Heart right ventricle (tissue), 16 donors: ENCODE results near the gene BCAN. TPM values are rescaled to one million over a fixed set of nuclear protein-coding genes. Genes with fewer than 3 reads are reported as not detected.
A peak's percentile ranks its signal among the peaks of the same experiment; 100 is the strongest.

ENCODE experiments used
- ATAC-seq, 8 donors: fragments of 200-7000 bp; cut with Tn5 transposase; one replicate each; pipeline ENCODE4 v1.9.1; 2020; ENCODE audit warnings: mild to moderate bottlenecking in 8 of 8, moderate library complexity in 8 of 8, moderate number of reproducible peaks in 1 of 8
- DNase-seq, 2 donors: peaks; one replicate each; pipeline ENCODE4 v3.0.0-alpha.2; 2020
- H3K27ac ChIP-seq, 10 donors: fragments of 200-600 bp; sonication (generic) in 2 of 10; one replicate each; pipeline versions ENCODE4 v1.5.0 to v1.8.0; 2020 to 2022; ENCODE audit warnings: mild to moderate bottlenecking in 3 of 10
- H3K27me3 ChIP-seq, 7 donors: fragments of 200-600 bp; one replicate each; pipeline ENCODE4 v1.8.0; 2021 to 2022; ENCODE audit warnings: mild to moderate bottlenecking in 2 of 7
- H3K36me3 ChIP-seq, 9 donors: fragments of 200-600 bp; sonication (generic) in 1 of 9; one replicate each; pipeline versions ENCODE4 v1.5.0 to v1.8.0; 2020 to 2022; ENCODE audit warnings: mild to moderate bottlenecking in 2 of 9
- H3K4me1 ChIP-seq, 9 donors: fragments of 200-600 bp; sonication (generic) in 1 of 9; one replicate each; pipeline versions ENCODE4 v1.5.0 to v1.8.0; 2020 to 2022; ENCODE audit warnings: mild to moderate bottlenecking in 4 of 9
- H3K4me3 ChIP-seq, 10 donors: fragments of 200-600 bp; sonication (generic) in 2 of 10; one replicate each; pipeline versions ENCODE4 v1.5.0 to v1.8.0; 2020 to 2022; ENCODE audit warnings: mild to moderate bottlenecking in 7 of 10, moderate library complexity in 2 of 10
- H3K9me3 ChIP-seq, 11 donors: fragments of 200-600 bp in 10 of 11; sonication (generic) in 2 of 11; one replicate each; pipeline versions ENCODE4 v1.5.0 to v1.8.0; 2013 to 2022; ENCODE audit warnings: mild to moderate bottlenecking in 2 of 11, control low read depth in 1 of 11, moderate library complexity in 1 of 11
- CTCF ChIP-seq, 9 donors: fragments of 200-600 bp; sonication (generic) in 2 of 9; IDR thresholded peaks; one replicate each; pipeline versions ENCODE4 v1.5.0 to v1.8.0; 2021 to 2022; ENCODE audit warnings: antibody characterized with exemption in 9 of 9, mild to moderate bottlenecking in 5 of 9, moderate library complexity in 1 of 9
- WGBS, 2 donors: extraction: QIAGEN DNeasy Blood & Tissue Kit; methylation state at CpG; one replicate each; pipeline ENCODE4 v1.1.7; 2013; ENCODE audit warnings: inconsistent platforms in 1 of 2; 5-methylcytosine and 5-hydroxymethylcytosine counted together
- intact Hi-C, 10 donors: fragments of 100-400 bp; cut with DNase I; formaldehyde crosslinking; loops; one replicate each; pipeline versions ENCODE4 v1.11.1 to v1.14.2; 2022
- polyA plus RNA-seq, 2 donors: library from polyadenylated mRNA; stranded (reverse); fragments of 200-250 nt; gene quantifications; one replicate each; pipeline ENCODE4 v1.2.3, GENCODE V29; 2013
- total RNA-seq, 10 donors: library from RNA; stranded (reverse); fragmentation: NEBNext Ultra II Directional in 3 of 10; extraction: Animal tissue kit (Norgen Biotek cat#: 25700) in 3 of 10; gene quantifications; one replicate each; pipeline versions ENCODE4 v1.2.1 to v1.2.4, GENCODE V29; 2021 to 2023
- donor health status: Arrhythmogenic right ventricular cardiomyopathy.
- donor health status: ischemic (EF 13 %, LVEDD 7.1; RV severe dilation, severe dysfunction).
- donor health status: healthy with polysubstance abuse.
- donor health status: DM: no; HTN: yes; CAD: no.
- donor health status: DM: no; HTN: no; CAD: no.
- donor health status: ischemic (EF 25% LVEDD 6.9; RV normal size, moderate dysfunction).
- donor health status: ischemic (EF 25% LVEDD 5.7; RV mildly dilated, moderate dysfunction).
- donor health status: healthy.
- donor health status: DM: yes; HTN: yes; CAD: no.
- donor health status: Ischemic cardiomyopathy.
- donor health status: ischemic (EF 35%, LVEDD 5.7; RV mildly dilated, moderate dysfunction).
- donor health status: nonischemic (EF 11% LVEDD 7.7; RV severe dilation, severe dysfunction).
- donor health status: DM: yes; HTN: yes; CAD: no.
- donor health status: PGD.
- donor health status: ischemic (EF 29% LVEDD 5.4; RV normal size, mild dysfunction).
- donor health status: nonischemic (EF 23%, LVEDD 6.1; RV moderate dilation, normal function).

Gene BCAN
- total and polyA plus RNA-seq, 12 donors = 0.14 to 0.52 (median 0.24) TPM; not detected in 4

DNA sequence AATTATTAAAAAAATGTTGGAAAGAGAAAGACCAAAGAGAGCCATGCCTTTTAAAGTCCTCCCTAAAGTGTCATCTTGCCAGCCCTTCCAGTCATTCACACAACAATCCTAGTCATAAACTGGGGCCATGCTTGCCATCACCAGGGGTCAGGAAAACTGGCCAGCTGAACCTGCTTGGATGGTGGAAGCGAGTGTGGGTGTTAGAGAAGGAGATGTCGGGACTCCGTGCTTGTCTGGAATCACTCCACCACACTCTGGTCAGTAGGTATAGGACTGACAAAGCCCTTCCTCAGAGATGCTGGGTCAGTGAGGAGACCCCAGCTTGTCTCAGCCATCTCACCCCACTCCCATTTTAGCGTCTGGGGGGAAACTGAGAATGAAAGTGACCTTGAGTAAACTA lies 26.0 kb upstream of the BCAN start:
- Histone ChIP-seq H3K36me3 (no peaks in the 10 kb centered on the region), H3K4me3 (peak overlapping the region in 2 of 10 donors; percentile 2 to 9), H3K27me3 (peaks cover 0 to 38% (median 0%) of the 10 kb centered on the region in 7 donors), H3K9me3 (no peaks in the 10 kb centered on the region), H3K27ac (peak overlapping the region in 9 of 10 donors; percentile 33 to 76 (median 65)), H3K4me1 (peaks cover 6 to 29% (median 20%) of the 10 kb centered on the region in 9 donors)
- intact Hi-C loops = loop anchor here in 2 of 10 donors (5.0 to 10.0 kb wide), 2 partner anchors 34 to 161 kb away; no protein-coding TSS in a partner anchor
- TF ChIP-seq CTCF (IDR thresholded peaks at IDR 0.05) = no peak
- WGBS, 2 donors = 22 to 43% methylated on average over 4 of the region's 4 CpGs
- ATAC-seq (peak in 6 of 8 donors; percentile 11 to 32 (median 25)), DNase-seq (no peak)

DNA sequence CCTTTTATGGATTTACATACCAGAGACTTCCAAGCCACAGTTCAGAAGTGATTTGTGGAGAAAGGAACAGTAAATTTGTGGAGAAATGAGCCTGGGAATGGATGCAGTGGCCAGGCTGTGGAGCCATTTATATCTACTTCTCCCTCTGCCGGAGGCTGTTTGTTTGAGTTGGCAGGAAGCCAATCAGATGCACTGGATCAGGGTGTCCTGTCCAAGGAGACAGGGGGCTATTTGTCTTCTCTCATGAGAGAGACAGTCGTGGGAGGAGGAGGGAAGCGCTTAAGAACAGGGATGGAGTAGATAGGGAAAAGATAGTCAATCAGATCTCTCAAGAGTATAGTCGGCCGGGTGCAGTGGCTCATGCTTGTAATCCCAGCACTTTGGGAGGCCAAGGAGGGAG lies 25.5 kb upstream of the BCAN start:
- H3K4me3 ChIP-seq = peak overlapping the region in 2 of 10 donors; percentile 2 to 9
- ATAC-seq = peak; percentile 69 to 93 (median 82)
- H3K27me3 ChIP-seq = peaks cover 0 to 38% (median 0%) of the 10 kb centered on the region in 7 donors
- no peaks in the 10 kb centered on the region for H3K9me3 ChIP-seq
- peaks cover 6 to 29% (median 20%) of the 10 kb centered on the region in 9 donors for H3K4me1 ChIP-seq
- TF ChIP-seq CTCF (IDR thresholded peaks at IDR 0.05) = peak in 4 of 9 donors; percentile 13 to 43 (median 32)
- H3K27ac ChIP-seq = peak overlapping the region in 7 of 10 donors; percentile 33 to 69 (median 65)
- peak in 1 of 2 donors; percentile 76 for DNase-seq
- intact Hi-C loops = loop anchor here in 2 of 10 donors (5.0 to 10.0 kb wide), 2 partner anchors 34 to 162 kb away; no protein-coding TSS in a partner anchor
- WGBS, 2 donors = 4 to 14% methylated on average over 5 of the region's 5 CpGs
- H3K36me3 ChIP-seq = no peaks in the 10 kb centered on the region

- no peak for DNase-seq
- H3K9me3 ChIP-seq = no peaks in the 10 kb centered on the region
- TF ChIP-seq CTCF (IDR thresholded peaks at IDR 0.05) = peak in 6 of 9 donors; percentile 18 to 42 (median 28)
- peaks cover 5 to 59% (median 8%) of the 10 kb centered on the region in 7 donors for H3K27me3 ChIP-seq
- no peak for ATAC-seq
- no peaks in the 10 kb centered on the region for H3K36me3 ChIP-seq
- 18 to 21% methylated on average over 7 of the region's 7 CpGs for WGBS, 2 donors
- peaks cover 10 to 36% (median 26%) of the 10 kb centered on the region in 9 donors for H3K4me1 ChIP-seq
- H3K4me3 ChIP-seq = no peak within 1 kb of the TSS
- H3K27ac ChIP-seq = no peak within 1 kb of the TSS
- intact Hi-C loops = loop anchor here in 2 of 10 donors (5.0 to 10.0 kb wide), 2 partner anchors 37 to 164 kb away; no protein-coding TSS in a partner anchor
These were observed 22.9 kb upstream of the BCAN start, which contains the start of gene HAPLN2 for GRCh38 chr1:156618853-156619581. Gene HAPLN2, plus strand, starts transcription at chr1:156619415. Its CDS starts 4,076 bp downstream, at chr1:156623491.

- no peaks in the 10 kb centered on the region for H3K9me3 ChIP-seq
- DNase-seq (no peak), ATAC-seq (no peak)
- 33 to 37% methylated on average over 6 of the region's 6 CpGs for WGBS, 2 donors
- H3K27ac ChIP-seq = no peak overlapping the region
- peaks cover 12 to 41% (median 31%) of the 10 kb centered on the region in 9 donors for H3K4me1 ChIP-seq
- H3K27me3 ChIP-seq = peaks cover 10 to 64% (median 14%) of the 10 kb centered on the region in 7 donors
- peak in 1 of 9 donors; percentile 2 for TF ChIP-seq CTCF (IDR thresholded peaks at IDR 0.05)
- H3K4me3 ChIP-seq = no peak overlapping the region
- intact Hi-C loops = loop anchor here in 2 of 10 donors (5.0 to 10.0 kb wide), 2 partner anchors 37 to 165 kb away; no protein-coding TSS in a partner anchor
- no peaks in the 10 kb centered on the region for H3K36me3 ChIP-seq
These were observed 22.3 kb upstream of the BCAN start for GRCh38 chr1:156619582-156619955.
